NT2/D1 (cell line): Measurements from ENCODE around the gene VWC2.

Experiments
- SUZ12 ChIP-seq: IDR thresholded peaks from 2 replicates; pipeline ENCODE4 v1.6.1; 2011; ENCODE audit not compliant: insufficient read length, insufficient read depth; ENCODE audit errors: extremely low read depth
- YY1 ChIP-seq: IDR thresholded peaks from 2 replicates; pipeline ENCODE4 v1.6.1; 2011; ENCODE audit not compliant: insufficient read length, insufficient read depth
- ZNF274 ChIP-seq: IDR thresholded peaks from 2 replicates; pipeline ENCODE4 v1.6.1; 2011; ENCODE audit warnings: mild to moderate bottlenecking, low read depth, low read length

- no peak for TF ChIP-seq SUZ12
- TF ChIP-seq ZNF274 = no peak
- no peak for TF ChIP-seq YY1
These were observed 559 bp downstream of the VWC2 start for GRCh38 chr7:49773936-49774458.
